Stimulated activated naive CD8-positive, alpha-beta T cell treated with anti-CD3 and anti-CD28 coated beads, Interleukin-15, amount 100 ng/mL, for 72 hours (primary cell): ENCODE data around the gene SSR2.

Experiments used
- ATAC-seq: fragments of 150-1000 bp; cut with Tn5 transposase; 2 replicates; pipeline ENCODE4 v1.10.0; 2021; ENCODE audit warnings: mild to moderate bottlenecking, moderate library complexity
- DNase-seq, 2 donors: peaks; one replicate each; pipeline ENCODE4 v3.0.0; 2021 to 2022
- H3K27ac Mint-ChIP-seq, 2 donors: one replicate each; pipeline ENCODE4 v1.8.0; 2022; ENCODE audit warnings: mild to moderate bottlenecking in 2 of 2, mixed read lengths in 2 of 2, moderate library complexity in 2 of 2
- H3K27me3 Mint-ChIP-seq: one replicate; pipeline ENCODE4 v1.8.0; 2022; ENCODE audit warnings: mixed read lengths
- H3K4me1 Mint-ChIP-seq: one replicate; pipeline ENCODE4 v1.8.0; 2022; ENCODE audit warnings: mild to moderate bottlenecking, mixed read lengths
- H3K4me3 Mint-ChIP-seq, 2 donors: one replicate each; pipeline ENCODE4 v1.8.0; 2022; ENCODE audit warnings: mild to moderate bottlenecking in 2 of 2, mixed read lengths in 2 of 2, moderate library complexity in 1 of 2
- H3K9me3 Mint-ChIP-seq, 2 donors: one replicate each; pipeline ENCODE4 v1.8.0; 2022; ENCODE audit warnings: mixed read lengths in 2 of 2

The SSR2 gene

DNA sequence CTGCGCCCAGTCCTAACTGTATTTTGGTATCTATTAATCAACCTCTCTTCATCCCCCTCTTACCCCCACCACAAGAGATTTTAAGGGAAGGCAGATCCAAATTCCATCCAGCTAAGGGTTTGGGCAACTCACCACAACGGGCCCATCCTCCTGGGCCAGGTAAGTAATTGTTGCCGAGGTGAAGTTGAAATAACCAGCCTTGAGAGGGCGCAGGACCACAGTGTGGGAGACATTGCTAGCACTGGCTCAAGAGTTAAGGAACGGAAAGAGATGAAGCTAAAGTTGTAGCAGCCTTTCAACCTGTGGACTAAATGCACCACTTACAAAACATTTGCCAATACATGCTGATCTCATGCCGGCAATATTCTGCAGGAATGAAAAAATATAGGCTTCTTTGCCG, 5.9 kb downstream of the SSR2 start:
- Mint-ChIP-seq H3K9me3 (no peaks in the 10 kb centered on the region), H3K4me3 (no peak overlapping the region), H3K4me1 (peaks cover 31% of the 10 kb centered on the region), H3K27me3 (no peaks in the 10 kb centered on the region), H3K27ac (peak overlapping the region in 1 of 2 donors; percentile 85)
- no peak for ATAC-seq
- DNase-seq, result no peak

DNA sequence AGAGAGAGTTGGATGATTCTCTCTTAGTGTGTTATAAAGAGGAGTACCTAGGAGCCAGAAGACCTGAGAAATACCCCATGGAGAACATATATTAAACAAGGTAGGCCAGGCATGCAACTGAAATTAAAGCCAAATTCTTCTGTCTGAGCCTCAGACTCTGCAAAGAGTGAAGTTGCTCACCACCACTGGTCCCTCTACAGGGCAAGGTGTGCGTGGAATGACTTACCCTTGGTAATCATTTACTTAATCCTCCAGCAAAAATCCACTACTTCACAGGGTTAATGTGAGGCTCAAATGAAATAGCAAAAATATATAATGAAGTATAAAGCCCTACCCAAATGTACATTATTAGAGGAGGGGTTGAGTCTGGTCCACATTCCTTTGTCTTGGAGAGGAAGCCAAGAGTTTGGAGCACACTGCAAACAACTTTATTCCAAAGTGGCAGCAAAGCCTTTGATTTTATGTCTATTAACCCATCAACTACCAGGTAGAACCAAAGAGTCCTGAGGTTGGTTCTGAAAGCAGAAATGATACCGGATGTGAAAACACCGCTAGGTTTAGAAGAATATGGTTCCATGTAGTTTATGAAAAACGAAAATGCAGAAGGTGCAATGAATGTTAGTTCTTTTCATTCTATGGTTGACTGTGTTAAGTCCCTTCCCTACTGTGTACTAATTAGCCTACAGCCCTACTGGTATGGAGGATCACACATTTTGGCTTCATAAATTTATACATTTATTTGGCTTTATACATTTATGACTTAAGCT, 8.5 kb downstream of the SSR2 start:
- Mint-ChIP-seq H3K27ac (peak overlapping the region in 1 of 2 donors; percentile 17), H3K9me3 (no peaks in the 10 kb centered on the region), H3K4me1 (peaks cover 11% of the 10 kb centered on the region), H3K27me3 (no peaks in the 10 kb centered on the region), H3K4me3 (no peak overlapping the region)
- ATAC-seq, result no peak
- DNase-seq, result no peak

- peaks cover 26% of the 10 kb centered on the region for H3K4me1 Mint-ChIP-seq
- DNase-seq, result no peak
- no peak for ATAC-seq
- H3K27me3 Mint-ChIP-seq, result no peaks in the 10 kb centered on the region
- H3K4me3 Mint-ChIP-seq, result no peak overlapping the region
- no peak overlapping the region for H3K27ac Mint-ChIP-seq
- no peaks in the 10 kb centered on the region for H3K9me3 Mint-ChIP-seq
Observed at GRCh38 chr1:156009404-156009803, 11.3 kb downstream of the SSR2 start.

DNA sequence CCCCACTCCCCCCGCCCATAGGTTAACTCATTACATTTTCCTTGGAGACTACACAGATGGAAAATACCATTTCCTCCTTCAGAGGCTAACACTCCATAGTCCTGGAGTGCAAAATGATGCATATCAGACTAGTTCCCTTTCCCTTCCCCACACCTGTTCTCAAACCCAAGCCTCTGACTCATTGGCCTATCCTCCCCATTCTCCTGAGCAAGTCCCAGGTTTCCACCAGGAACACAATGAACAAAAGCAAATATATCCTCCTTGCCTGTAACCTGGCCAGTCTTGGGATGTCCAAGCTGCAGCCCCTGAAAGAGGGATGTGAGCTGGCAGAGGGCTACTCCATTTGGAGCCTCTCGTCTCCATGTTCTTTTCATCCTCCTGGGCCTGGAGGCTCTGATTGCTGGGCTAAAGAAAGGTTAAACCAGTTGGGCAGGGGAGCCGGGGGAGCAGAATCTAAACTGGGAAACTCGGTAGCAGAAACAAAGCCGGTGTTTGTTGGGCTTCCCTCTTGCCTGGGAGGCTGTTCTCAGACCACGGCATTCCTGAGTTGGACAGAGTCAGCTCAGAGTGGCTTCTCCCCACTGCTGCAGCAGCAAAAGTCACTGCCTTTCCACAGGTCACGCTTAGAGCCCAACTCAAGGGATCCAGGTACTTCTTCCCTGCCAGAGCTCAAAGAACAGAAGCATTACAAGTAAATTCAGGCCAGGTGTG, 13.9 kb downstream of the SSR2 start:
- Mint-ChIP-seq H3K4me1 (peaks cover 15% of the 10 kb centered on the region), H3K9me3 (no peaks in the 10 kb centered on the region), H3K27ac (peak overlapping the region in 1 of 2 donors; percentile 9), H3K4me3 (no peak overlapping the region), H3K27me3 (no peaks in the 10 kb centered on the region)
- DNase-seq (no peak), ATAC-seq (no peak)

DNA sequence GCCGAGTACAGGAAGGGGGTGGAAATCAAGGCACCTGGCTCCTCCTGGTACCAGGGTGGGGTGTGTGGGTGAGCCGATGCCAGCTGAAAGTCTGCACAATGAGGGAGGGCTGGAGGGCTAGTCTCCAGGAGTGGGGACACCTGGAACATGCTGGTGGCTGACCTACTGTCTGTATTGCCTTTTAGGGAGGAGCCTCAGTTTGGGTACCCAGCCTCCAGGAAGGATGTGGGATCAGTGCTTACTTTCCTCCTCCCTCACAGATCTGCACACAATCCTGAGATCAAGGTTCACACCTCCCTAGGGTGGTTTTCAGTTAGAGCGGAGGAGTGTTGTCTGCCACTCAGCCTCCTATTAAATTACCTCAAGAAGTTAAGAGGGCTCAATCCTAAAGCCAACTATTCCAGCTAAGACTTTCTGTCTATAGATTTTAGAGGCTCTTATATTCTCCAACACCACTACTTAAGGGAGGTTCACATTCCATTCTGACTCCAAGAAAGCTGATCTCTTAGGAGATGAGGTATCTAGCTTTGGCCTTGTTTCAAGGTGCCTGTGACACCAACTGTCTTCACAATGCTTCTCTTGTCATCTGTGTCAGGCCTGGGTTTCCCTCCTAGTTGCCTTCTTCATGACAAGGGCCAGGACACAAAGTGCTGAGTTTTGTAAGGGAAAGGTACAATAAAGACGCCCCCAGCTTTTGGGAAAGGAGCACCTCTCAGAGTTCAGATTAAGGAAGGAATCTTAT, 15.7 kb downstream of the SSR2 start:
- Mint-ChIP-seq H3K4me1 (peaks cover 15% of the 10 kb centered on the region), H3K27me3 (no peaks in the 10 kb centered on the region), H3K9me3 (no peaks in the 10 kb centered on the region), H3K27ac (peak overlapping the region in 1 of 2 donors; percentile 78), H3K4me3 (peak overlapping the region; percentile 44 to 48)
- DNase-seq, result peak in 1 of 2 donors; percentile 22
- peak; percentile 88 for ATAC-seq

DNA sequence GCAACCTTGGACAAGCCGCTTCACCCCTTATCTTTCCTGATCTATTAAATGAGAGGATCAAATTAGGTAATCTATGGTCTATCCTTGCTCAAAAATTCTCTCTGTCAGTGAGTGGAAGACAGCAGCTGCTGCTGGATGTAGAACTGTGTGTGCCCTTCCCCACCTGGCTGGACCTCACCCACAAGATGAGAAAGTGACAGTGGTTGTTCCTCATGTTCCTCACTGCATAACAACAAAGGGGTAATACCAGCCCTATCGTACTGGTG, 16.9 kb downstream of the SSR2 start:
- H3K4me1 Mint-ChIP-seq, result peaks cover 15% of the 10 kb centered on the region
- ATAC-seq (no peak), DNase-seq (no peak)
- no peaks in the 10 kb centered on the region for H3K9me3 Mint-ChIP-seq
- no peaks in the 10 kb centered on the region for H3K27me3 Mint-ChIP-seq
- H3K4me3 Mint-ChIP-seq, result no peak overlapping the region
- H3K27ac Mint-ChIP-seq, result no peak overlapping the region

GRCh38 chr1:156002188-156002911, 18.4 kb downstream of the SSR2 start:
- Mint-ChIP-seq H3K9me3 (no peaks in the 10 kb centered on the region), H3K4me1 (peaks cover 15% of the 10 kb centered on the region), H3K27me3 (no peaks in the 10 kb centered on the region), H3K4me3 (no peak overlapping the region), H3K27ac (peak overlapping the region in 1 of 2 donors; percentile 4)
- no peak for ATAC-seq
- DNase-seq, result no peak

DNA sequence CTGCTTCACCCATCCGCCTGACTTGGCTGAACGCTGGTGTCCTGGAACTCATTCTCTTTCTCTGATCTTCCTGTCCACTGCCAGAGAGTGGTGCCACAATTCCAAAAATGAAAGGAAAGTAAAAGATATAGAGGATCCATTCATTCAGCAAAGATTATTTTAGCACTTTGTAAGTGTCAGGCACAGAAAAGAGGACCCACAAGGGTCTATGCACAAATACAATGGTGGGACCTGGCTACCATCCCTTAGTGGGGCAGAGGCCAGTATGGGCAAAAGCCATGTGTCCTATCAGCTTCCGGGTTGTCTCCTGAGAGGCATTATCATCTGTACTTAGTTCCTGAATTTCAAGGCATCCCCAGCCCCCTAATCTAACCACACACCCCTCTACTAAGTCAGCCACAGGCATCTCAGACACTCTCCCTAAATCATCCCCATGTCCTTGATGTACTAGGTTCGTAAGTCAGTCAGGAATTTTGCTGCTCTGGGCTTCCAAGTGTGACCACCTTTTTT, 19.0 kb downstream of the SSR2 start:
- no peak for ATAC-seq
- peaks cover 15% of the 10 kb centered on the region for H3K4me1 Mint-ChIP-seq
- no peak overlapping the region for H3K4me3 Mint-ChIP-seq
- DNase-seq, result no peak
- H3K9me3 Mint-ChIP-seq, result no peaks in the 10 kb centered on the region
- H3K27me3 Mint-ChIP-seq, result no peaks in the 10 kb centered on the region
- peak overlapping the region in 1 of 2 donors; percentile 4 for H3K27ac Mint-ChIP-seq

DNA sequence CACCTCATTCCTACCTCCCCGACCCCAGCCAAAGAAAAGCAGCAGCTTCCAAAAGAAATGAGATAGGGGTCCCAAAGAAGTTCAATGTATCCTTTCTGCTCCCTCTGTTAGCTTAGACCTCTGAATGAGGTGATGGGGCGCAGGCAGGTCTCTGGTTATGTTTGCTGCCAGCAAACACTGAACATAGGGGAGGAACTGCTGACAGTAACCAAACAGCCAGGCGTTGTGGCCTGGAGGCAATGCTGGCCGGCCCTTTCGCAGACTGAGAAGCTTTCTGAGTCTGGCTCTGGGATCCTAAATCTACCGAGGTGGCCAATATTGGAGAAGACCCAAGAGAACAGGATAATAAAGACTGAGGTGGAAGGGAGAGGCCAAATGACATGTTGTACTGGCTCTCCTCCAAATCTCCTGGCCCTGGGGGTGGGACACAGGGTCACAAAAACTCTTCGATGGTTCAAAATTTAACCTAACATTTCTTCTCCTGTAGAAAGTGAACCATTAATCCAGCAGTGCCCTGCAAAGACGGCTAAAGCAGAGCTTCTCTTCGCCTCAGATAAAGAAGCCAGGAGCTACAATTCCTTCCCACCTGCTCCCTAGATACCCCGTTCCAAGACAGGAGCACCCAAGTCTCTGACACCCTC, 19.6 kb downstream of the SSR2 start:
- no peak overlapping the region for H3K4me3 Mint-ChIP-seq
- H3K27me3 Mint-ChIP-seq, result no peaks in the 10 kb centered on the region
- H3K27ac Mint-ChIP-seq, result no peak overlapping the region
- H3K9me3 Mint-ChIP-seq, result no peaks in the 10 kb centered on the region
- no peak for ATAC-seq
- peaks cover 15% of the 10 kb centered on the region for H3K4me1 Mint-ChIP-seq
- no peak for DNase-seq

DNA sequence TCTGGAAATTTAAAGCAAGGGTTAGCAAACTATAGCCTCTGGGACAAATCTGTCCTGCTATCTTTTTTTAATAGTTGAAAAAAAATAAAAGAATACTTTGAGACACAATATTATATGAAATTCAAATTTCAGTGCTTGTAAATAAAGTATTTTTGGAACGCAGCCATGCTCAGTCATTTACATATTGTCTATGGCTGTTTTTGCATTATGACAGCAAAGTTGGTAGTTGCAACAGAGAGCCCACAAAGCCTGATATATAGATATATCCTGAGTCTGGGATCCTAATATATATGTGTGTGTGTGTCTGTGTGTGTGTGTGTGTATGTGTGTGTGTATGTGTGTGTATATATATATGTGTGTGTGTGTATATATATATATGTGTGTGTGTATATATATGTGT, 20.8 kb downstream of the SSR2 start:
- peaks cover 6% of the 10 kb centered on the region for H3K4me1 Mint-ChIP-seq
- H3K27ac Mint-ChIP-seq, result no peak overlapping the region
- ATAC-seq, result no peak

GRCh38 chr1:155996166-155996565, 24.6 kb downstream of the SSR2 start:
- H3K4me3 Mint-ChIP-seq, result no peak overlapping the region
- DNase-seq (no peak), ATAC-seq (no peak)
- no peaks in the 10 kb centered on the region for H3K27me3 Mint-ChIP-seq
- no peak overlapping the region for H3K27ac Mint-ChIP-seq
- H3K4me1 Mint-ChIP-seq, result no peaks in the 10 kb centered on the region
- no peaks in the 10 kb centered on the region for H3K9me3 Mint-ChIP-seq

More for the DNA sequence above, 20.8 kb downstream of the SSR2 start:
- no peak overlapping the region for H3K4me3 Mint-ChIP-seq
- H3K9me3 Mint-ChIP-seq, result no peaks in the 10 kb centered on the region
- H3K27me3 Mint-ChIP-seq, result no peaks in the 10 kb centered on the region
- DNase-seq, result no peak

DNA sequence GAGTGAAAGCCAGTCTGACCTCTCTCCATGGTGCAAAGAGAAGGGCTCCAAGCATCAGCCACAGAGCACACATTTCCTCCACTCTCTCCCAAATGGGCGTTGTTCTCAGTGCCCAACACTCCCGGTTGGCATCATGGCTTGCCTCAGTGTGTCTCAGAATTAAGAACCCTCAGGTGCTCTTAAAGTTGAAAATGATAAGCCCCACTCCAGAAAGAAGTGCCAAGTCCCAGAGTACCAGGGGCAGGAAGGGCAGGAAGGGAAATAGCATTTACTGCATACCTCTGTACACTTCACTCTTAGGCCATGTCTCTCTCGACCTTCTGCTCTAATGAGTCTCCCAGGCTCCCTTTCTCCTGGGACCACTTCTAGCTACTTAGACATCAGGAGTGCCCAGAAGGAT, 27.2 kb downstream of the SSR2 start:
- Mint-ChIP-seq H3K27ac (no peak overlapping the region), H3K9me3 (no peaks in the 10 kb centered on the region), H3K4me1 (peaks cover 23% of the 10 kb centered on the region), H3K27me3 (no peaks in the 10 kb centered on the region), H3K4me3 (no peak overlapping the region)
- ATAC-seq (no peak), DNase-seq (no peak)

DNA sequence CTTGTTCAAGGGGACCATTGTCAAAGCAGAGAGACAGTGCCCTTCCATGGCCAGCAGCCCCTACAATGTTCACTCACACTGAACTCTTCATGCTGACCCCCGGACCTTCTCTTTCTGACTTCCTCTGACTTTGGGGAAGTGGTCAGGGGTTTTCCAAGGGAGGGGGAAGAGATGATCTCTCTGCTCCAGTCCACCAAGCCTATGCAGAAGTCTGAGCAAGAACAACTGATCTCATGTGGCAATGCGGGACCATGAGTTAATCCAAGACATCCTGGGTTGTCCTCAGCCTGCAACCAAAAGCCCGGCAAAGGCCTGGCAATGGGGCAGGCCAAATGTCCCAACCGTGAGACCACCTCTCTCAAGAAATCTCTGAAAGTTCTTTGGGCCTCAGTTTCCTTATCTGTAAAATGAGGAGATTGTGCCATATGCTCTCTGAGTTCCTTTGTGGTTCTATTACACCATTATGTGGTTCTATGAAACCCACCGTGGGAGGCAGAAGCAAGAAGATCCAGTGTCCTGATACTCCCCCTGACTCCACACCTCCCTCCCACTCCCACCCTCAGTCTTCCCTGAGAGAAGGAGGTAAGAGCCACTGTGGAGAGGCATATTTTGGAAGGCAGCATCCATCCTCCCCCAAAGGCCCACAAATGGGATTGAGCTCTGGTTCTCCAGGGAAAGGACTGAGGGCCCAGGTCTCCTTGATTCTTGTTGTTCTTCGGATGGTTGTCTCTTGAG, 30.6 kb downstream of the SSR2 start:
- DNase-seq (no peak), ATAC-seq (peak; percentile 54)
- Mint-ChIP-seq H3K27me3 (no peaks in the 10 kb centered on the region), H3K4me3 (peak overlapping the region; percentile 37 to 68), H3K9me3 (no peaks in the 10 kb centered on the region), H3K4me1 (peaks cover 24% of the 10 kb centered on the region), H3K27ac (no peak overlapping the region)

DNA sequence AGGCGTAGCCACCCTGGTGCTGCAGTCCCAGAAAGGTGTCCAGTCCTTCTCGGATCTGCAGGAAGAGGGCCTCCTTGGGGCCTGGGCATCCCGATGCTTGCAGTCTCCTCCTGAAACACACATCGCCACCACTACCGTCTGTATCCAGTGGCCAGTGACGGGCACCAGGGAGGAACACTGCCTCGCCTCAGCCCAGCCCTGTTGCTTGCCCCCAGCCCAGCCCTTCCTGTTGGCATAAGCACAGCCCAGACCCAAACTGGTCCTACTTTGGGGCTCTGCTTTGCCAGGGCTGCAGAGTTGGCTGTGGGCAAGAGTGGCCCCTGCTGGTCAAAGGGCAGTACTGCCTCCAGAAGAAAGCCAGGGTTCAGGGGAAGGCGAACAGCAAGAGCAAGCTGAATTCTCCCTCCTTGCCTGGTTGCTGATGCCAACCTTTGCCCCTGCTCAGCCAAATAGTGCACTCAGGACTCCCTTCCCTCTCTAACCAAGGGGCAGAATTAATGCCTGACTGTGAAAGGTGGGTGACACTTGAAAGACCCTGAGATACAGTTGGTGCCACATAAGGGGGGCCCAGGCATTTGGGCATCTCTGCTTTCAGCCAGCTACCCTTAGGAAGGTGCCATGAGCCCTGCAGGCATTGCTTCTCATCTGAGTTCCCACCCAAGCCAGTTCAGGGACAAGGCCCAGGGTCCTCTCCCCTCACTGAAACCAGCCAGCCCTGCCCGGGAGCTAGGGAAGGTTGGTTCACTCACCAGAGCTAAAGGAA, 31.3 kb downstream of the SSR2 start:
- H3K4me3 Mint-ChIP-seq, result peak overlapping the region; percentile 39 to 68

More for the DNA sequence above, 31.3 kb downstream of the SSR2 start:
- Mint-ChIP-seq H3K27me3 (no peaks in the 10 kb centered on the region), H3K27ac (no peak overlapping the region), H3K4me1 (peaks cover 24% of the 10 kb centered on the region), H3K9me3 (no peaks in the 10 kb centered on the region)
- peak; percentile 84 to 86 for DNase-seq
- ATAC-seq, result peak; percentile 95
